HG02571 (cell line): Measurements from ENCODE around the gene ZNF12.
"Not testable (repeated sequence)": the region's sequence is repeated elsewhere in the genome, so short reads cannot be mapped to it uniquely, and the experiment has no call there.

ENCODE experiments used
- ATAC-seq: cut with Tn5 transposase; IDR thresholded peaks from one replicate; pipeline ENCODE4 v1.9.1; 2021; ENCODE audit warnings: mild to moderate bottlenecking, moderate library complexity; ENCODE audit not compliant: unreplicated experiment

ZNF12 gene

DNA sequence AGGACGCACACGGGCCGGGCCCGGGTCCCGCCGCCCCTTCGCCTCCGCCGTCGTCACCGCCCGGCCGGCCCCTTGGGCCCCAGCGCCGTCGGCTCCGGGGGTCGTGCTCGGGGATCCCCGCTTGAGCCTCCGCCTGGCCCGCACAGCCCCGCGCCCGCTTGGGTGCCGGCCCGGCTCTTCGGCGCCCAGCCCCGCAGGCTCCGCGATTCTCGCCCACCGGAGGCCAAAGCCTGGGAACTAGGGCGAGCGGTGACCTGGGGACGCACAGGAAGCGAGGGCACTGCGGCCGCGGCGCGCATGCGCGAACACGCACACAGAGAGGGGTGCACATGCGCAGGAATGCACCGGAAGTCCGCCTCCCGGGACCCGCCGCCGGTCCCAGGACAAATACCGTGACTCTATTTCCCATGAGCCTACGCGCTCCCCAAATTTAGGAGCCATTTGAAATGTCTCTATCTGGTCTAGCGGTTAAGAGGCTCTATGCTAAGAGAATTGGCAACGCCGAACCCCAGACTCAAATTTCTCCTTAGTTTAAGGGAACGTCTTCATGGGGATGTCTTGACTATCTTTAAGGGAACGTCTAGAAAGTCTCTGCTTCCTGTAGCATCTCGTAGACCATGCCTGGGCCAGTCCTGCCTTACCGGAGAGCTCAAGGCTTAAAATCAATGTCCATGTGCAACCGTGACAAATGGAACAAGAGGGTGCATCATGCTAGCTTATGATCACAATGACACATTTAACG is at the start of gene ZNF12:
Gene ZNF12 (minus strand): TSS at position 282 of the 742 bp plus-strand sequence. CDS start 1,774 bp downstream, outside the sequence.
- ATAC-seq = peak; percentile 90

DNA sequence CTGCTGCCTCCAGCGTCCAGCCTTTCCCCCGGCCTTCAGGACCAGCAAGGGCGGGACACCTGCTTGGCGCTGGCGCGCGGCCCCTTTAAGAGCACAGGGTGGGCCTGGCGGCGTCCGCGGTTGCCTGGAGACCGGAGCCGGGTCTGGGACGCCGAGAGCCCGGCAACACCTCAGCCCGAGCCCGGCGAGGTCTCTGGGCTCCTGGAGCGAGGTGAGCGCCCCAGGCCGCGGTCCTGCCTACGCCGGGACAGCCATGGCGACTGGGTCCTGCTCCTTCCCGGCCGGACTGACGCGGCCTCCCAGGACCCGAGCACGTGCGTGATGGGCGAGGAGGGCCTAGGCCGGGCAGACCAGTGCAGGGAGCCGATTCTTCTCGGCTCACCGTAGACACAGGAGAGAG is 47.2 kb upstream of the ZNF12 start, which contains the start of gene RSPH10B2:
Gene RSPH10B2 (plus strand): TSS at position 140 of the 400 bp plus-strand sequence. CDS start 3,575 bp downstream, outside the sequence.
- not testable (repeated sequence) for ATAC-seq

DNA sequence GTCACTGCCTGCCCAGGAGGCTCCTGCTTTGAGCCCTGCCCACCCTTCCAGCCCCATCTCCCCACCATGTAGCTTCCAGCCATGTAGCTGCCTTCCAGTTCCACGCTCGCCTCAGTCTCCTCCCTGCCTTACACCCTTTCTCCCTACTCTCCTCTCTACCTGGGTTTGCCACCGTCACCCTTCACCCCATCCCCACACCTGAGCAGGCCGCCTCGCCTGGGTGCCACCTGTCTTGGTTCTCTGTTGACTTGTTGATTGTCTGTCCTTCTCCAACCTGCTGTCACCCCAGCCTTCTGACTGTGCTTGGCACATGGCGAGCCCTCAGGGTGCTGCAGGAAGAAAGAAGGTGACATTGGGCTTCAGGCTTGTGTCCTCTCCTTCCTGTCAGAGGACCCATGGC is 43.4 kb upstream of the ZNF12 start:
- not testable (repeated sequence) for ATAC-seq

- not testable (repeated sequence) for ATAC-seq
These were observed 42.6 kb upstream of the ZNF12 start for GRCh38 chr7:6749335-6749734.

GRCh38 chr7:6744410-6745100 is 37.8 kb upstream of the ZNF12 start:
- not testable (repeated sequence) for ATAC-seq

DNA sequence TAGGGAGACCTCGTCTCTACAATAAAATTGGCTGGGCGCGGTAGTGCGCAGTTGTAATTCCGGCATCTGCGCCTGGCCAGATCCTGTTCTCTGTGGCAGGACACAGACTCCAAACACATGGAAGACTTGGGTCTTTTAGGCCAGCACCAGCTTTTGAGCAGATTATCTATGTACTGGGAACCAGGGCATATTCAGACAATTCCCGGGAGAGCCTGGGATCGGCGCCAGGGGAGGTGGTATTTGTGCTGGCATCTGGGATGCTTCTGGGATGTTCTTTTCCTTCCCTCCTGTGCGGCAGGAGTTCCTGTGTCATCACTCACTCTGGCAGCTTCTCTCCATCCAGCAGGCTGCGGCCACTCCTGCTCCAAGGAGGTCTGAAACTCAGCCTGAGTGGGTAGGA is 31.7 kb upstream of the ZNF12 start:
- not testable (repeated sequence) for ATAC-seq

GRCh38 chr7:6730343-6730633 is 23.5 kb upstream of the ZNF12 start:
- no peak for ATAC-seq

DNA sequence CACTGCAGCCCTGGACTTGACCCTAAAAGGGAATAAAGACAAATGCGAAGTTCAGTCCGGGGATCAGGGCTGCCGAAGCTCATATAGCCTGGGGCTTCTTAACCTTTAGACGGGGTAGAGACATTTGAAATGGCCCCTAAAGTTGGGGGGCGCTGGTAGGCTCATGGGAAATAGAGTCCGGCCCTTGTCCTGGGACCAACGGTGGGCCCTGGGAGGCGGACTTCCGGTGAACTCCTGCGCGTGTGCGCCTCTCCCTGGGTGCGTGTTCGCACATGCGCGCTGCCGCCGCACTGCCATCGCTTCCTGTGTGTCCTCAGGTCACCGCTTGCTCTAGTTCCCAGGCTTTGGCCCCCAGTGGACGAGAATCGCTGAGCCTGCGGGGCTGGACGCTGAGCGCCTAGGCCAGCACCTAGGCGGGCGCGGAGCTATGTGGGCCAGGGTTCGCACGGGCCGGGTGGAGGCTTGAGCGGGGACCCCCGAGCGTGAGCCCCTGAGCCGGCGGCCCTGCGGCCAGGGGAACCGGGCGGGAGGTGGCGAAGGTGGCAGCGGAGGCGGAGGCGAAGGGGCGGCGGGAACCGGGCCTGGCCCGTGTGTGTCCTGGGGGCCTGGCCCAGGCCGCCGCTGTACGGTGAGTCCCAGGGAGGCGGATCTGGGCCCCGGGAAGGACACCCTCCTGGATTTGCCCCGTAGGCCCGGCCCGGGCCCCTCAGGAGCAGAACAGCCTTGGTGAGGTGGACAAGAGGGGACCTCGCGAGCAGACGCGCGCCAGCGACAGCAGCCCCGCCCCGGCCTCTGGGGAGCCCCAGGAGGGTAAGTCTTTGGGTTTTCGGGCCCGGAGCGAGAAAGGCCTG is 23.0 kb upstream of the ZNF12 start:
- ATAC-seq = peak; percentile 93

GRCh38 chr7:6728893-6729491 is 22.2 kb upstream of the ZNF12 start:
- ATAC-seq = not testable (repeated sequence)

DNA sequence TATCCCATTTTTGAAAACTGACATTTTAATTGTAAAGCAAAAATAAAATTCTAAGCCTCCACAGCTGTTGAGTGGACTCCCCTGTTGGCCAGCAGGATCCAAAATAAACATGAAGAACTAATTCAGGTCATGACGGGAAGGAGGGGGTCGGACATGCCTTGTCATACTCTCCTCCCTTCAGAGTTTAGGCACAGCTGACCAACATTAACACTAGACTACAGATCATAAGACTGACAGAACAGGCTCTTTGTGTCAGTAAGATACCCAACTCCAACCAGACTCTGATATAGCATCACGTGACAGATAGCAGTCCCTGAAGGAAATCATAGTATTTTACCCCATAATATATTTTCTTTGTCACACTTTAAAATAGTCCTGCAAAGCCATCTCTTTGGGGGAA is 20.9 kb upstream of the ZNF12 start:
- ATAC-seq = no peak

- not testable (repeated sequence) for ATAC-seq
These were observed 19.6 kb upstream of the ZNF12 start for GRCh38 chr7:6726341-6726740.

DNA sequence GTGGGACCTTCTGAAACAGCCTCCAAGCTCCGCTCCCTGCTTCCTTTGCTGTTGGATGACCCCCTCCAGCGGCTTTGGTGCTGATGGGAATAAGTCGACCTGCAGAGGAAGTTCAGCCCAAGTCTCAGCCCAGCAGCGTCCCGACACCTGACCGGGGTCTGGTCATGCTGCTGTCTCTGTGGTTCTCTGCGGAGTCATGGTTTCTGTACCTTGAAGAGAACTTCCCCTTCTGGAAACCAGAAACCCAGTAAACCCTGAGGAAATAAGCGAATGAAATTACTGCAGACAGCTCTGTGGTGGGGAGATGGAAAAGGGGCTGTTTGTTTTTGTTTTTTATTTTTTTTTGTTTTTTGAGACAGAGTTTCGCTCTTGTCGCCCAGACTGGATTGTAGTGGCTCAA is 18.3 kb upstream of the ZNF12 start:
- peak; percentile 48 for ATAC-seq

DNA sequence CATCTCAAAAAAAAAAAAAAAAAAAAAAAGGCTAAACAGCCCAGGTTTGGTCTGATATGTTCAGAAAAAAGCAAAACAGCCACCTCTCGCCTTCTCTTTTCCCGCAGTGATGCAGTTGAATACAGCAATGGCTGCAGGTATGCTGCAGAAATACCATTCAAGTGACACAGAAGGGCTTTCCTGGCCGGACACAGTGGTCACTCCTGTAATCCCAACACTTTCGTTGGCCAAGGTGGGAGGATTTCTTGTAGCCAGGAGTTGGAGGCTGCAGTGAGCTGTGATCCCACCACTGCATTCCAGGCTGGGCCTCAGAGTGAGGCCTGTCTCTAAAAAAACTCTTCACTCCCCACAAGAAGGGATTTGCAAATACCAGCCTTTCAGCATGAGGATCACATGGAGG is 17.6 kb upstream of the ZNF12 start:
- ATAC-seq = not testable (repeated sequence)

DNA sequence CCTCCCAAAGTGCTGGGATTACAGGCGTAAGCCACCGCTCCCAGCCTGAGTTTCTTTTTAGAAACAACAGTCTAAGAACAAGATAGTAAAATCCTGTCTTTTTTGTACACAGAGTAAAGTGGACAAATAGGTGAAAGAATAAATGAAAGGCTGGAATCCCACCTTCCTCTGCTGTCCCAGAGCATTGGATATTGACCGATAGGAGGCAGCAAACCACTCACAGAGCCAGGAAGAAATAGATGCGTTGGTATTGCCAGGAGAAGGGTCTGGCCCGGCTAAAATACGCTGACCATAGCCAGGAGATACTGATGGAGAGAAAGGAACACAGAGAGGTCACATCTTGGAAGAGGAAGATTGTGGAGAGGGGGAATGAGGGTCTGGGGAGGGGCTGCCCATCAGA is 11.4 kb upstream of the ZNF12 start:
- no peak for ATAC-seq

- ATAC-seq = not testable (repeated sequence)
These were observed 9.2 kb upstream of the ZNF12 start for GRCh38 chr7:6715898-6716297.

GRCh38 chr7:6714360-6714759 is 7.6 kb upstream of the ZNF12 start:
- ATAC-seq = no peak

DNA sequence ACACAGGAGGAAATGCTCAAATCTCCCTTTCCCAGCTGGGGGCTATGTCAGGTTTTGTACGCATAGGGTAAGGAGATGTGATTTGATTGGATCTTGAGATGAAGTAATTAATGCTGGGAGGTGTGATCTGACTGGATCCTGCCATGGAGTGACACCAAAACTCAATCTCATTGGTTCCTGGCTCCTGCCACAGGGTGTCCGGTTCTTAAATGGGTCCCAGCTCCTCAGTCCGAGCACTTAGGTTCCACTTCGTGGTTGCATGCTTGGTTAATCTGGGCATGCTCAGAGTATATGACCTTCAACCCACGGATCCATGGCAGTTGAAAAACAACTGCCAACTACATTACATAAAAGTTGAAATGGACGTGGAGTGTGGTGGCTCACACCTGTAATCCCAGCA is 3.1 kb upstream of the ZNF12 start:
- no peak for ATAC-seq

DNA sequence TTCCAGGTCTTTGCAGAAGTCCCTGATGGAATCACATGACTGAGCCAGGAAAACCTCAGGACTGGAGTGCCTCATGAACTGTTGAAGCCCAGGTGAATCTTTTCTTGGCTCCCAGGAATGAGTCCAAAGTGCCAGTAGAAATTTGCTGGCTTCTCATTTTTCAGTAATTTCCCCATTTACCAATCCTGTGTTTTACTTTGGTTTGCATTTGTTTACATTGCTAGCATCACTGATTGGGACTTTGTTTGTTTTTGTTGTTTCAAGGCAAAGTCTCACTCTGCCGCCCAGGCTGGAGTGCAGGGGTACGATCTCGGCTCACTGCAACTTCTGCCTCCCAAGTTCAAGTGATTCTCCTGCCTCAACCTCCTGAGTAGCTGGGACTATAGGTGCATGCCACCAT is 1.6 kb upstream of the ZNF12 start:
- no peak for ATAC-seq

DNA sequence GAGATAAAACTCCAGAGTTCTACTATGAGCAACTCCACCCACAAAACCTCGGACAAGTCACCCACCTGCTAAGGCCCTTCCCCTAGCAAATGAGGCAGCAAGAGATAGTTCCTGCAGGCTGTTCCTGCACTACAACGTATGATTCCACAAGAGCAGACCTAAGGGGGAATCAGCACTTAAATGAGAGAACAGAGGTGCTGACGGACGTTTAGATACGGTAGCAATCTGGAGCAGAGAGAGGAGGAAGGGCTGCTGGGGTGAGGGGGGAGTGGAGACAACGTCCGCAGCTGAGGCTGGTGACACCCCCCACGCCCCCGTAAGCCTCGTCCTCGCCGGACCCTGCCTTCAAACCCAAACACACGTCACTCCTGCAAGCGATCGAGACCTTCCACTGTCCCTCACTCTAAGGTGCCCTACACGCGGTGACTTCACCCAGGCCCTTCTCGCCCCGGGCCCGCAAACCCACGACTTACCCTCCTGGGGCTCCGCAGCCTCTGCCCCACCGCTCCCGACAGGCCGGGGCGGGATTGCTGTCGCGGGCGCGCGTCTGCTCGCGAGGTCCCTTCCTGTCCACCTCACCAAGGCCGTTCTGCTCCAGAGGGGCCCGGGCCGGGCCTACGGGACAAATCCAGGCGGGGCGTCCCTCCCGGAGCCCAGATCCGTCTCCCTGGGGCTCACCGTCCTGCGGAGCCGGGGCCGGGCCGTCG is 635 bp downstream of the ZNF12 start:
- peak; percentile 35 for ATAC-seq

GRCh38 chr7:6701860-6702259 is 4.9 kb downstream of the ZNF12 start:
- no peak for ATAC-seq
